ENCODE data around the gene ZDHHC6. TPM values are rescaled to one million over a fixed set of nuclear protein-coding genes. Genes with fewer than 3 reads are reported as not detected.
"Not testable (repeated sequence)": the region's sequence is repeated elsewhere in the genome, so short reads cannot be mapped to it uniquely, and the experiment has no call there.

ZDHHC6 gene
- total and polyA plus RNA-seq, 12 donors: 11.0 to 34.5 (median 15.4) TPM

DNA sequence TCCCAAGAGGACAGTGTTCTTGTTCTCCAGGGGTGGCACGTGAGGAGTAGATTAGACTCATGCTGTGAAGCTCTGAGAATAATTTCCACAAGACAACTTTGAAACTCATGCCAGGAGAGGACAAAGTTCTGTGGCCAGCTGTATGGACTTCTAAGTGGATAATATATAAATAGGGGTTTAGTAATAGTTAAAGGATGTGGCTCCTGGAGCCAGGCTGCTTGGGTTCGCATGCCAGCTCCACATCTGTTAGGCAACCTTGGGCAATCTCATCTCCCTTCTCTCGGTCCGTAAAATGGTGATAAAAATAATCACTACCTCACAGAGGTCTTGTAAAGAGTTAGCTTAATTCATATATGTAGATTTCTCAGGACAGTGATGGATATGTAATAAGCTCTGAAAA, 37.0 kb downstream of the ZDHHC6 start:
- 50 to 65% methylated on average over 4 of the region's 4 CpGs for WGBS, 2 donors
- H3K4me1 ChIP-seq: no peaks in the 10 kb centered on the region
- intact Hi-C loops (cut with DNase I): no loop called here
- no peak overlapping the region for H3K4me3 ChIP-seq
- H3K9me3 ChIP-seq: no peaks in the 10 kb centered on the region
- peaks cover 0 to 98% (median 8%) of the 10 kb centered on the region in 9 donors for H3K36me3 ChIP-seq
- H3K27ac ChIP-seq: no peak overlapping the region
- TF ChIP-seq, protein P1, sequence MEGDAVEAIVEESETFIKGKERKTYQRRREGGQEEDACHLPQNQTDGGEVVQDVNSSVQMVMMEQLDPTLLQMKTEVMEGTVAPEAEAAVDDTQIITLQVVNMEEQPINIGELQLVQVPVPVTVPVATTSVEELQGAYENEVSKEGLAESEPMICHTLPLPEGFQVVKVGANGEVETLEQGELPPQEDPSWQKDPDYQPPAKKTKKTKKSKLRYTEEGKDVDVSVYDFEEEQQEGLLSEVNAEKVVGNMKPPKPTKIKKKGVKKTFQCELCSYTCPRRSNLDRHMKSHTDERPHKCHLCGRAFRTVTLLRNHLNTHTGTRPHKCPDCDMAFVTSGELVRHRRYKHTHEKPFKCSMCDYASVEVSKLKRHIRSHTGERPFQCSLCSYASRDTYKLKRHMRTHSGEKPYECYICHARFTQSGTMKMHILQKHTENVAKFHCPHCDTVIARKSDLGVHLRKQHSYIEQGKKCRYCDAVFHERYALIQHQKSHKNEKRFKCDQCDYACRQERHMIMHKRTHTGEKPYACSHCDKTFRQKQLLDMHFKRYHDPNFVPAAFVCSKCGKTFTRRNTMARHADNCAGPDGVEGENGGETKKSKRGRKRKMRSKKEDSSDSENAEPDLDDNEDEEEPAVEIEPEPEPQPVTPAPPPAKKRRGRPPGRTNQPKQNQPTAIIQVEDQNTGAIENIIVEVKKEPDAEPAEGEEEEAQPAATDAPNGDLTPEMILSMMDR (IDR thresholded peaks at IDR 0.05): no peak
- H3K27me3 ChIP-seq: no peaks in the 10 kb centered on the region
- ATAC-seq: peak in 1 of 8 donors; percentile 37
- no peak for DNase-seq

DNA sequence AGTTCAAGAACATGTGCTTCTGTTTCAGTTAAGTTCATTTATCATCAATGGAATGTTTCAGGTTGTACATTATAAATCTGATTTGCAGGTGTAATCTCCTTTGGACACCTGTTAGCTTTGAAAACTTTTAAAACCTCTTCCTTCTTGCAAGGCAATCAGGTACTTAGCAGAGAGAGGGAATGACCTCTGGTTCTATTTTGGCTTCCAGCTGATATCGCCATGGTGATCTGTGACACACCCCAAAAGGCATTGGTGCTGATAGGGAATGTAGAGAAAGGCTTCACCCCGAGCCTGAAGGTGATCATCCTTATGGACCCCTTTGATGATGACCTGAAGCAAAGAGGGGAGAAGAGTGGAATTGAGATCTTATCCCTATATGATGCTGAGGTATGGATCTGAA, 37.4 kb downstream of the ZDHHC6 start:
- Histone ChIP-seq H3K9me3 (no peaks in the 10 kb centered on the region), H3K36me3 (peaks cover 0 to 98% (median 8%) of the 10 kb centered on the region in 9 donors), H3K4me3 (no peak overlapping the region), H3K27ac (no peak overlapping the region), H3K27me3 (no peaks in the 10 kb centered on the region), H3K4me1 (no peaks in the 10 kb centered on the region)
- ATAC-seq: no peak
- 58 to 72% methylated on average over 2 of the region's 2 CpGs for WGBS, 2 donors
- intact Hi-C loops (cut with DNase I): no loop called here
- TF ChIP-seq, protein P1 (IDR thresholded peaks at IDR 0.05): no peak
- DNase-seq: no peak

DNA sequence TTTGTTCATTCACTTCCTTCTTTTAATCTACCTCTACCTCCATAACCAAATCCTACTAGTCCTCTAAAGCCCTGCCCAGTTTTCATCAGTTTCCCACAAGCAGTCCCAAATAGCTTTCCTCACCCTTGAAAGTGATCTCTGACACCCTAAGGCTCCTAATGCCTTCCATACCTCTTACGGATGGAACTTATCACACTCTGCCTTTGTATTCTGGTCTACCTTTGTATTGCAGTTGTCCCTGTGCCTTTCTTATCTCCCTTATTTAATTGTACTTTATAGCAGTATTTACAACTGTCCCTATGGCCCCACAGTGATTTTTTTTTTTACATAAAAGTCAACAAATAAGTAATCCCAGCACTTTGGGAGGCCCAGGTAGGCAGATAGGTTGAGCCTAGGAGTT, 39.0 kb downstream of the ZDHHC6 start:
- intact Hi-C loops (cut with DNase I): no loop called here
- Histone ChIP-seq H3K4me1 (no peaks in the 10 kb centered on the region), H3K27me3 (no peaks in the 10 kb centered on the region), H3K27ac (no peak overlapping the region), H3K36me3 (peaks cover 0 to 98% (median 12%) of the 10 kb centered on the region in 9 donors), H3K4me3 (no peak overlapping the region), H3K9me3 (no peaks in the 10 kb centered on the region)
- 61 to 87% methylated on average over 1 of the region's 1 CpG for WGBS, 2 donors
- DNase-seq (no peak), ATAC-seq (no peak)
- TF ChIP-seq, protein P1 (IDR thresholded peaks at IDR 0.05): no peak

DNA sequence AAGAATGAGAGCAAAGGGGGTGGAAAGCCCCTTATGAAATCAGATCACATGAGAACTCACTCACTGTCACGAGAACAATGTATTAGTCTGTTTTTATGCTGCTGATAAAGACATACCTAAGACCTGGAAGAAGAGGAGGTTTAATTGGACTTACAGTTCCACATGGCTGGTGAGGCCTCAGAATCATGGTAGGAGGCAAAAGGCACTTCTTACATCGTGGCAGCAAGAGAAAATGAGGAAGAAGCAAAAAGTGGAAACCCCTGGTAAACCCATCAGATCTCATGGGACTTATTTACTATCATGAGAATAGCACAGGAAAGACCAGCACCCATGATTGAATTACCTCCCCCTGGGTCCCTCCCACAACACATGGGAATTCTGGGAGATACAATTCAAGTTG, 39.9 kb downstream of the ZDHHC6 start:
- DNase-seq; ATAC-seq; H3K9me3 ChIP-seq; H3K27me3 ChIP-seq; H3K27ac ChIP-seq; H3K4me3 ChIP-seq; H3K4me1 ChIP-seq; intact Hi-C loops (cut with DNase I): not testable (repeated sequence)
- WGBS, 2 donors: 71 to 81% methylated on average over 2 of the region's 2 CpGs
- peaks cover 0 to 98% (median 12%) of the 10 kb centered on the region in 9 donors for H3K36me3 ChIP-seq

DNA sequence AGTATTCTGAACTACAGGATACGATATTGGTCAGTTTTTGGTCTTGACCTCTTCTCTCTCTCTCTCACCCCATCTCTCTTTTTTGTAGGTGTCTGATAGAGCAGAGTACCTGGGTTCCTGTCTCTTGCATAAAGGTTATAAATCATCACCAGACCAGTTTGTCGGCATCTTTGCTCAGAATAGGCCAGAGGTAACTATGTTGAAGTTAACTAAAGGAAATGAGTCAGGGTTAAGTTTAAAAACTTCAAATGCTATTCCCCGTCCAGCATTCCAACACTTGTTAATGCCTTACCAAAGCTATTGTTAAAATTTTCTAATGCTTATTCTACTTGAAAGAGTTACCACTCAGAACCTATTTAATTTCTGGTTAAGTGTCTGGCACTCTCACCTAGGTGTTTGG, 42.1 kb downstream of the ZDHHC6 start:
- 87 to 89% methylated on average over 3 of the region's 3 CpGs for WGBS, 2 donors
- Histone ChIP-seq H3K9me3 (no peaks in the 10 kb centered on the region), H3K4me1 (no peaks in the 10 kb centered on the region), H3K27ac (no peak overlapping the region), H3K36me3 (peaks cover 0 to 93% (median 12%) of the 10 kb centered on the region in 9 donors), H3K4me3 (no peak overlapping the region), H3K27me3 (no peaks in the 10 kb centered on the region)
- intact Hi-C loops (cut with DNase I): no loop called here
- TF ChIP-seq, protein P1 (IDR thresholded peaks at IDR 0.05): no peak
- DNase-seq (no peak), ATAC-seq (no peak)
